K562 (cell line): Measurements from ENCODE around the gene ZNF407.

ENCODE experiments used
- HDAC2 ChIP-seq: fragments of 450-650 bp; IDR thresholded peaks from 2 replicates; pipeline ENCODE4 v1.6.1; 2016; ENCODE audit warnings: mild to moderate bottlenecking
- HSF4 ChIP-seq: fragments of 250-450 bp; sonication (Bioruptor Pico); IDR thresholded peaks from 2 replicates; pipeline ENCODE4 v2.1.2; 2022; ENCODE audit warnings: mild to moderate bottlenecking, moderate library complexity, borderline replicate concordance
- SRF ChIP-seq, 2 experiments: fragments of 250-450, 450-650 bp in 1 of 2; sonication (Bioruptor Pico) in 1 of 2; sonication (generic) in 1 of 2; formaldehyde crosslinking; IDR thresholded peaks; 2 replicates each; pipeline versions ENCODE4 v1.5.0 to v1.5.1; 2020 to 2022; ENCODE audit warnings: mild to moderate bottlenecking in 1 of 2, missing genetic modification reagents in 1 of 2
- SRSF9 ChIP-seq: fragments of 200-400 bp; formaldehyde crosslinking; IDR thresholded peaks from 2 replicates; pipeline ENCODE4 v1.6.1; 2017; ENCODE audit warnings: low read depth, low read length, borderline replicate concordance
- TFAP4 ChIP-seq: sonication (generic); formaldehyde crosslinking; IDR thresholded peaks from 2 replicates; pipeline ENCODE4 v1.8.0; 2022; ENCODE audit warnings: missing genetic modification reagents, mild to moderate bottlenecking, moderate library complexity, borderline replicate concordance
- ZNF12 ChIP-seq: sonication (generic); formaldehyde crosslinking; IDR thresholded peaks from 2 replicates; pipeline ENCODE4 v1.4.0; 2020; ENCODE audit warnings: mild to moderate bottlenecking, missing genetic modification reagents
- ZNF133 ChIP-seq: fragments of 250-450 bp; sonication (Bioruptor Pico); IDR thresholded peaks from 2 replicates; pipeline ENCODE4 v1.4.0; 2020; ENCODE audit warnings: mild to moderate bottlenecking
- ZNF512 ChIP-seq: IDR thresholded peaks from 2 replicates; pipeline ENCODE4 v1.6.1; 2016; ENCODE audit warnings: missing genetic modification characterization, missing compliant biosample characterization
- TF ChIP-seq, protein P1 (sequence below), 3 experiments: IDR thresholded peaks in 2 of 3; conservative IDR thresholded peaks in 1 of 3; 2 replicates each; pipeline ENCODE4 v1.5.1; 2011 to 2012; ENCODE audit warnings: low read length in 3 of 3, mild to moderate bottlenecking in 3 of 3, control low read depth in 2 of 3, improper control_type of control experiment in 1 of 3, inconsistent platforms in 1 of 3, low read depth in 1 of 3, mixed read lengths in 1 of 3, moderate library complexity in 1 of 3; ENCODE audit not compliant: insufficient read depth in 2 of 3

DNA sequence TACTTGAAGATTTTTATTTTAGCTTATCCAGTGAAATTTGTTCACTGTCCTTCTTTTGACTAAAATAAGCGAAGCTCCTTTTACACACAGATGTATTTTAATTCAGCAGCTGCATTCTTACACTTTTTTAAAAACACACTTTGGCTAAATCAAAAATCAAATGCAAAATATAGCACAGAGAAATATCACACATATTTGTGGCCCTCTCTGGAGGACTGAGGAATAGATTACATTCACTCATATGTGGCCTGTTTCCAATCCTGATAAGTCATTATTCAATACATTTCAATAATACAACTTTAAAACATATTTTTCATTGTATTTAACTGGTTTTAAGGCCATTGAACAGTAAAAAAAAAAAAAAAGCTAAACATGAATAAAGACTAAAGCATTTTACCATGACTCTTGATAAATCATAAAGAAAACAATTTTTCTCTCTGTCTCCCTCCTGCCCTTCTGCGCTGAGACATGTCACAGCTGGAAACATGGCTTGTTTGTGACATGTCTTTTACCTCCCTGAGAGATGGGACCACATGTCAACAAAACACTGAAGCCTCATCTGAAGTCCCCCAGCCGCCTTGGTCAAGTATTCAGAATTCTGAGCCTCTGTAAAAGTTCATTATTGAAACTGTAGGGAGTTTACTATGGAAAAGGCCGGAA lies 221.0 kb downstream of the ZNF407 start:
- TF ChIP-seq SRF (CRISPR knock-in tag; IDR thresholded peaks at IDR 0.05) = no peak
- no peak for TF ChIP-seq HSF4 (CRISPR knock-in tag)
- TF ChIP-seq ZNF12 (CRISPR knock-in tag) = no peak
- no peak for TF ChIP-seq ZNF512 (tag)
- TF ChIP-seq ZNF133 (CRISPR knock-in tag) = no peak
- no peak for TF ChIP-seq TFAP4 (CRISPR knock-in tag)
- TF ChIP-seq, protein P1, sequence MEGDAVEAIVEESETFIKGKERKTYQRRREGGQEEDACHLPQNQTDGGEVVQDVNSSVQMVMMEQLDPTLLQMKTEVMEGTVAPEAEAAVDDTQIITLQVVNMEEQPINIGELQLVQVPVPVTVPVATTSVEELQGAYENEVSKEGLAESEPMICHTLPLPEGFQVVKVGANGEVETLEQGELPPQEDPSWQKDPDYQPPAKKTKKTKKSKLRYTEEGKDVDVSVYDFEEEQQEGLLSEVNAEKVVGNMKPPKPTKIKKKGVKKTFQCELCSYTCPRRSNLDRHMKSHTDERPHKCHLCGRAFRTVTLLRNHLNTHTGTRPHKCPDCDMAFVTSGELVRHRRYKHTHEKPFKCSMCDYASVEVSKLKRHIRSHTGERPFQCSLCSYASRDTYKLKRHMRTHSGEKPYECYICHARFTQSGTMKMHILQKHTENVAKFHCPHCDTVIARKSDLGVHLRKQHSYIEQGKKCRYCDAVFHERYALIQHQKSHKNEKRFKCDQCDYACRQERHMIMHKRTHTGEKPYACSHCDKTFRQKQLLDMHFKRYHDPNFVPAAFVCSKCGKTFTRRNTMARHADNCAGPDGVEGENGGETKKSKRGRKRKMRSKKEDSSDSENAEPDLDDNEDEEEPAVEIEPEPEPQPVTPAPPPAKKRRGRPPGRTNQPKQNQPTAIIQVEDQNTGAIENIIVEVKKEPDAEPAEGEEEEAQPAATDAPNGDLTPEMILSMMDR (IDR thresholded peaks at IDR 0.05 in 2 of 3, conservative IDR thresholded peaks at IDR 0.05 in 1 of 3; ENCODE audit: insufficient read depth in 2 of 3, low read depth in 1 of 3, low read length in 3 of 3) = no peak
- no peak for TF ChIP-seq HDAC2
- TF ChIP-seq SRSF9 = no peak
